HUES48 (cell line): ENCODE measurements around the gene C6orf58.

Source experiments
- H3K27ac ChIP-seq: one replicate; pipeline ENCODE4 v1.7.0; 2013; ENCODE audit warnings: low read depth, low read length, inconsistent platforms
- H3K27me3 ChIP-seq: 2 replicates; pipeline ENCODE4 v1.6.1; 2013; ENCODE audit warnings: mild to moderate bottlenecking, low read length; ENCODE audit not compliant: control insufficient read depth, insufficient read depth
- H3K36me3 ChIP-seq: 2 replicates; pipeline ENCODE4 v1.6.1; 2013; ENCODE audit warnings: low read length; ENCODE audit not compliant: control insufficient read depth, insufficient read depth
- H3K4me1 ChIP-seq: 2 replicates; pipeline ENCODE4 v1.6.1; 2013; ENCODE audit warnings: mild to moderate bottlenecking, low read length; ENCODE audit not compliant: control insufficient read depth, insufficient read depth
- H3K4me3 ChIP-seq: 2 replicates; pipeline ENCODE4 v1.5.1; 2013; ENCODE audit warnings: mild to moderate bottlenecking, low read depth, low read length
- H3K9ac ChIP-seq: 2 replicates; pipeline ENCODE4 v1.6.1; 2013; ENCODE audit warnings: mild to moderate bottlenecking, low read depth, low read length, moderate library complexity
- H3K9me3 ChIP-seq: 2 replicates; pipeline ENCODE4 v1.6.1; 2013; ENCODE audit warnings: low read length; ENCODE audit not compliant: control insufficient read depth, insufficient read depth

C6orf58 gene

DNA sequence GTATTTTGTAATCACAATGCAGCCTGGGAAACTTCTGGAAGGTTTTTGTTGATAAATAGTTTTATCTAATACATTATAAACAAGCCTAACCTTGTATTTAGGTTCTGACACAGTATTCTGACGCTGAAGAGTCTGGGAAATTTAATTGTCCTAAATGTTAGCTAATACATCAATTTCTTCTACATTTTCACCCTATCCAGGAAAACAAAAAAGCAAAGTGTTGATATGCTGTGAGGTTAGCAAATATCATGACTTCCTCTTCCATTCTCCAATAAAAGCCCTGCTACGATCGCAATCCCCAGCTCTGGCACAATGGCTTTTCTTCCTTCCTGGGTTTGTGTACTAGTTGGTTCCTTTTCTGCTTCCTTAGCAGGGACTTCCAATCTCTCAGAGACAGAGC, at the start of gene C6orf58:
TSS of gene C6orf58 (plus strand) at position 301 of the 400 bp plus-strand sequence. CDS start at position 313, 12 bp downstream.
- H3K9me3 ChIP-seq: no peaks in the 10 kb centered on the region
- H3K9ac ChIP-seq: no peak within 1 kb of the TSS
- H3K36me3 ChIP-seq: no peaks in the 10 kb centered on the region
- H3K4me1 ChIP-seq: no peaks in the 10 kb centered on the region
- no peaks in the 10 kb centered on the region for H3K27me3 ChIP-seq
- H3K27ac ChIP-seq: no peak within 1 kb of the TSS
- no peak within 1 kb of the TSS for H3K4me3 ChIP-seq

DNA sequence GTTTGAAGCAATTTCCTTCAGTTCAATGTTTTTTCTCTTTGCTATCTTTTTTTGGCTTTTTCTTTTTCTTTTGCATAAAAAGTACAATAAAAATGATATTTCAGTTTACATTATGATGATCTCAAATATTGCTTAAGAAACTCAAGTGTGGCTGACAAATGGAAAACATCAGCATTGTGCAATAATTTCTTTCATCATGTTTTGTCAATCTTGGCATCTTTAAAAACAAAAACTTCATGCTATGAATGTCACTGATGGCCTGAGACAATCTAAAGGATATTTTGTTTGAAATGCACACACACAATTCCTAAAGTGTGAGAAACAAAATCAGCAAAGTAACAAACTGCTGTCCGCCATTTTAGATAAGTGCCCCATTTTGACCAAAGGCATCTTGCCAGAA, 44.0 kb upstream of the C6orf58 start:
- Histone ChIP-seq H3K4me3 (no peak overlapping the region), H3K36me3 (no peaks in the 10 kb centered on the region), H3K27me3 (no peaks in the 10 kb centered on the region; the same call in 1 of the 2 replicates), H3K9me3 (no peaks in the 10 kb centered on the region), H3K27ac (no peak overlapping the region), H3K4me1 (no peaks in the 10 kb centered on the region), H3K9ac (no peak overlapping the region)

DNA sequence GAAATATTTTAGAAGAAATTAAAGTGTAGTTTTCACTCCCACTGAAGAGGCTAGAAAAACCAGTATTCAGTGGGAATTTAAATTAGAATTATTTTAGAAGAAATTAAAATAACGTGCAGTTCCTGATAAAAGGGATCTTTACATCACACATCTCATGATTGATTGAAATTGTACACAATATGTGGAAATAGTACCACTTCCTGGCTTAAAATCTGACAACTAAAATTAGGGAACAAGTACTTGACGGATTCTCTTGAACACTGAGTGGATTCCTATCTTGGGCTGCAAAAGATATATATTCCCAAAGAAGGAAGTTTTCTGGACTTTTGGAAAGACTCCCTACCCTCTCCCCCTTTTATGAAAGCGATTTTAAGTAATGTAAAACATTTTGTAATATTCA, 43.2 kb upstream of the C6orf58 start:
- Histone ChIP-seq H3K36me3 (no peaks in the 10 kb centered on the region), H3K9me3 (no peaks in the 10 kb centered on the region), H3K9ac (no peak overlapping the region), H3K4me3 (no peak overlapping the region), H3K4me1 (no peaks in the 10 kb centered on the region), H3K27me3 (no peaks in the 10 kb centered on the region; the same call in 1 of the 2 replicates), H3K27ac (no peak overlapping the region)

DNA sequence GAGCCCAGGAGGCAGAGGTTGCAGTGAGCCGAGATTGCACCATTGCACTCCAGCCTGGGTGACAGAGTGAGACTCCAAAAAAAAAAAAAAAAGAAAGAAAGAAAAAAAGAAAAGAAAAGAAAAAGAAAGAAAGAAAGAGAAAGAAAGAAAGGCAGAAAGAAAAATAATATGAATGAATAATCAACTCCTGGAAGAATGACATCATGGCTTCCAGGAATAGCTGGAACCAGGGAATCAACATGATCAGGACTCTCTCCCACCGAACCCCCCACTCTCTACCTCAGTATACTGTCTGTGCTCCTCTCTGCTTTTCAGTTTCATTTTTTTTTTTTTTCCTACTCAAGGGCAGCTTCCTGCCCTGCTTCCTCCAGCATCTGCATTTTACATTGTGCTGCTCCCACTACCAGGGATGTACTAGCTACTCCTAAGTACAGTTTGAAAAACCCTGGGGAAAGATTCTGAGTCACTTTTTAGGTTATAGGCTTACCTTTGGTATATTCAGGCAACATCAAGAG, 38.2 kb upstream of the C6orf58 start:
- Histone ChIP-seq H3K36me3 (no peaks in the 10 kb centered on the region), H3K4me3 (no peak overlapping the region), H3K27ac (no peak overlapping the region), H3K9me3 (no peaks in the 10 kb centered on the region), H3K9ac (no peak overlapping the region), H3K27me3 (no peaks in the 10 kb centered on the region; the same call in 1 of the 2 replicates), H3K4me1 (no peaks in the 10 kb centered on the region)

DNA sequence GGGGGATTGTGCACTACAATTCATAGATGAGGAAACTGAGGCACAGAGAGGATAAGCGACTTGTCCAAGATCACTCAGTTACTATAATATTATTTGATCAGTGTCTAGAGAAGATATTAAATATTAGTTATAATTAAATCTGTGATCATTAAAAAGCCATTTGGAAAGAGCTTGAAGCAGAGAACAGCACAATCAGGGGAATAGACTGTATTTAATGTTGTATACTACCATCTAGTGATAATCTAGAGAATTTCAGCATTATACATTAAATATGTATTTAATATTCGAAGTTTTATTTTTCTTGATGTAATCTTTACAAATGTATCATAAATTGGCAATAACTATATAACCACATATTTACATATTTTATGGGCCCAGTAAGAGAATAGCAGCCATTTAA, 37.7 kb upstream of the C6orf58 start:
- Histone ChIP-seq H3K27me3 (no peaks in the 10 kb centered on the region; the same call in 1 of the 2 replicates), H3K36me3 (no peaks in the 10 kb centered on the region), H3K27ac (no peak overlapping the region), H3K9me3 (no peaks in the 10 kb centered on the region), H3K9ac (no peak overlapping the region), H3K4me3 (no peak overlapping the region), H3K4me1 (no peaks in the 10 kb centered on the region)

DNA sequence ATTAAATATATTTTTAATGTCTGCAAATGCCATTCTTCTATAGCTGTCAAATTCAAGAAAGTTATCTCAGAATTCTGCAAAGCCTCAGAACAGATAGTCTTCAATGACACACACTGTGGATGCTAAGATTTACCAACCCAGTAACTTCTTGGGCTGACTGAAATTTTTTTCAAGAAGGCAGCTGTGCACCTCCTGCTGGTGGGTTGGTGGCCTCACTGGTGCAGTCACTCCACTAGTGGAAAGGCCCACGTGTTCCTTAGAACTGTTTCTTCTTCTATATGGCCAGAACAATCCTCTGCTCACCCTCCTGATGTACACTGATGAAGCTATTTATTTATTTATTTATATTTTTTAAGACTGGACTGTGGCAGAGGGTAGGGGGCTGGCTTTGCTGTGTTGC, 29.8 kb upstream of the C6orf58 start:
- no peaks in the 10 kb centered on the region for H3K9me3 ChIP-seq
- no peak overlapping the region for H3K9ac ChIP-seq
- H3K36me3 ChIP-seq: no peaks in the 10 kb centered on the region
- H3K27me3 ChIP-seq: no peaks in the 10 kb centered on the region
- no peak overlapping the region for H3K4me3 ChIP-seq
- no peak overlapping the region for H3K27ac ChIP-seq
- no peaks in the 10 kb centered on the region for H3K4me1 ChIP-seq

DNA sequence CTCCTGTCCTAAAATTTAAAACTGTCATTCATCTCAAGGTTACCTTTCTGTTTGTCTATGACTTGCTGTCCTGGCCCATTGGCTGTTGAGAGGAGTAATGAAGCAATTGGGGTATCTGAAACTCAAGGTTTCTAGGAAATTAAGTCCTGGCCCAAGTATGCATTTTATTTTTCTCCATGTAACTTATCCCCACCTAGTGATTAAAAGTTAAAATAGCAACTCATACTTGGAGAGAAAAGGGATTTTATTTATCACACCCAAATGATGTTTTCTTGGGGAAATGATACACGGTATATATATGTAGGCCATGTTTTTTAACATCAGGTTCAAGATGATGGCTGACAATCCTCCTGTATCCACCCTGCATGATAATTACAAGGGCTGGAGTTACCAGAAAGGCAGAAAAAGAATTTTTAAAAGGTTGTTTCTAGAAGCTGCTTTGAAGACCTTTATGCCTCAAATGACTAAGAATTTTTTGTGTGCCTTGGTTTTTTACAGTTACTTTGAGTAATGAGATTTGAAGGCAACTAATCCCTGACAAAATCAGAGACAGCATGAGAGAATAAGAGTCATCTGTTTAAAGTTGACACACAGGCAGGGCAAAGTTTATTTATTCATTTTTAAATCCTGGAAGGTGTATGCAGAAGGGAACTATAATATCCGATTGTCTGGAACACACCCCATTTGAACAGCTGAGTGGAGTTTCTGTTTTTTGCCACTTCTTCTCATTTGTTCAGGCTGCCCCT, 28.9 kb upstream of the C6orf58 start:
- no peak overlapping the region for H3K9ac ChIP-seq
- H3K4me1 ChIP-seq: no peaks in the 10 kb centered on the region
- H3K9me3 ChIP-seq: no peaks in the 10 kb centered on the region
- no peak overlapping the region for H3K27ac ChIP-seq
- H3K4me3 ChIP-seq: no peak overlapping the region
- no peaks in the 10 kb centered on the region for H3K27me3 ChIP-seq
- H3K36me3 ChIP-seq: no peaks in the 10 kb centered on the region

DNA sequence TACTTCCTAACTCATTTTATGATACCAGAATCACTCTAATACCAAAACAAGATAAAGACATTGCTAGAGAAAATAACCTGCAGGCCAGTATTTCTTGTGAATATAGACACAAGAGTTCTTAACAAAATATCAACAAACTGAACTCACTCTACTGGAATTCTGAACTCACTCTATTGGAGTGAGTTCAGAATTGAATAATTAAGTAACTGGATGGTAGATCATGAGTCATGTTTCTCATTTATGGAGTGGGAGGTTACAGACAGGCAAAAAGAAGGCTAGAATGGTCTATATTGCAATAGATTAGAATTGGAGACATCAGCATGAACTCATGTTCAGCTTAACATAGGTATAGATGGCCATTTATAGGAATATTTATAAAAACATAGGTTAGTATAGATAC, 26.6 kb upstream of the C6orf58 start:
- Histone ChIP-seq H3K4me1 (no peaks in the 10 kb centered on the region), H3K9me3 (no peaks in the 10 kb centered on the region), H3K27ac (no peak overlapping the region), H3K4me3 (no peak overlapping the region), H3K9ac (no peak overlapping the region), H3K36me3 (no peaks in the 10 kb centered on the region), H3K27me3 (no peaks in the 10 kb centered on the region)

DNA sequence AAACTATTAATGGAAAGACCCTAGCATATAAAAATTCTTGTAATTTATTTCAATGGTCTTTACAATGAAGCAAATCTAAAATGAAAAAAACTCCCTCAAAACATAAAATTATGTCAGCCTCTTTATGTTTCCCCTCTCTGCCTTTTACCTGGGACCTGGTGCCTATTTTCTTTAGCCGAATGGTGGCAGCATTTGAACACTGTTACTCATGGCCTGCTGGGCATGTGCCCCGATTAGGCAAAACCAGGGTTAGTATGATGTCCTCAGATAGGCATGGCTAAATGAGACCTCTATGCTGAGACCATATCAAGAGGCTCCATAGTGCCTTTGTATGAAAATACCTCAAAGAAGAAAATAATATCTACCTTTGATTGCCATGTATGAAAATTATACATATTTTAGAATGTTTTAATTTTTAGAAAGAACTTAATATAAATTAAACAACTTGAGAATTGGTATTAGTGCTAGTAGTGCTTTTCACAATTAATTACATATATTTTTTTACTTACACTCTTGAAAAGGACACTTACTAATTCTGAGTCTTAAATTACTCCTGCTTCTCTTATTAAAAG, 22.5 kb upstream of the C6orf58 start:
- H3K27me3 ChIP-seq: no peaks in the 10 kb centered on the region
- no peaks in the 10 kb centered on the region for H3K36me3 ChIP-seq
- no peak overlapping the region for H3K27ac ChIP-seq
- H3K9me3 ChIP-seq: no peaks in the 10 kb centered on the region
- H3K9ac ChIP-seq: no peak overlapping the region
- H3K4me3 ChIP-seq: no peak overlapping the region
- H3K4me1 ChIP-seq: no peaks in the 10 kb centered on the region

DNA sequence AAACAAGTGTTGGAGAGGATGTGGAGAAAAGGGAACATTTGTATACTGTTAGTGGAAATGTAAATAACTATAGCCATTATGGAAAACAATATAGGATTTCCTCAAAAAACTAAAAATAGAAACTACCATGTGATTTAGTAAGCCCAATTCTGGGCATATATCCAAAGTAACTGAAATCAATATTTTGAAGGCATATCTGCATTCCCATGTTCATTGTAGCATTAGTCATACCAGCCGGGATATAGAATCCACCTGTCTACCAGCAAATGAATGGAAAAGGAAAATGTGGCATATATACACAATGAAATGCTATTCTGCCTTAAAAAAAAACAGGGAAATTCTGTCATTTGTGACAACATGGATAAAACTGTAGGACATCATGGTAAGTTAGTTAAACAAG, 15.3 kb upstream of the C6orf58 start:
- Histone ChIP-seq H3K4me1 (no peaks in the 10 kb centered on the region), H3K9me3 (no peaks in the 10 kb centered on the region)

DNA sequence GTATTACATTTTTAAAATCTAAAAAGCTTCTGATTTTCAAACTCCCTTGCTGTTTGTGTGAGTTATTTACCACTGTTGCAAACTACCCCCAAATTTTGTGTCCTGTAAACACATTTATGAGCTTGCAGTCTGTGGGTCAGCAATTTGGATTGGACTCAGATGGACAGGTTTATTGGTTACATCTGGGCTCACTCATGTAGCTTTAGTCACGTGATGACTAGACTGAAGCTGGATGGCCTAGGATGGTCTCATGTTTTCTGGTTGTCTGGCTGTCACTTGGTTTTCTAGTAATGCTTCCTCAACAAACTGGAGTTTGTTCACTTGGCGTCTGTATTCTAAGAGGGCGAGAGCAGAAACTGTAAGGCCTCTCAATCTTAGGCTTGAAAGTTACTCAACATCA, 12.2 kb upstream of the C6orf58 start:
- no peak overlapping the region for H3K4me3 ChIP-seq
- no peaks in the 10 kb centered on the region for H3K9me3 ChIP-seq
- no peak overlapping the region for H3K9ac ChIP-seq

More for the DNA sequence above, 15.3 kb upstream of the C6orf58 start:
- Histone ChIP-seq H3K27ac (no peak overlapping the region), H3K4me3 (no peak overlapping the region), H3K27me3 (no peaks in the 10 kb centered on the region), H3K36me3 (no peaks in the 10 kb centered on the region), H3K9ac (no peak overlapping the region)

More for the DNA sequence above, 12.2 kb upstream of the C6orf58 start:
- H3K4me1 ChIP-seq: no peaks in the 10 kb centered on the region
- no peaks in the 10 kb centered on the region for H3K36me3 ChIP-seq
- no peaks in the 10 kb centered on the region for H3K27me3 ChIP-seq
- no peak overlapping the region for H3K27ac ChIP-seq
